K562 (cell line): ENCODE measurements around the gene ZNF335. TPM values are rescaled to one million over a fixed set of nuclear protein-coding genes. Genes with fewer than 3 reads are reported as not detected.

Source experiments
- ATAC-seq: fragments of 200-7000 bp; cut with Tn5 transposase; 3 replicates; pipeline ENCODE4 v1.9.1; 2020; ENCODE audit warnings: moderate library complexity
- BruUV-seq: library from RNA; stranded (reverse); fragments of 400-500 nt; replicated peaks from 2 replicates; lab custom pipeline; 2021; lab: Mats Ljungman, UMichigan
- CTCF ChIA-PET: fragments of 300-600 bp; formaldehyde crosslinking; extraction: SDS; loops from one replicate; lab custom pipeline; 2021; ENCODE audit warnings: low intra/inter-chr PET ratio; lab: Yijun Ruan, JAX
- POLR2A ChIA-PET: fragments of 300-600, 350-650 bp; sonication (Branson Sonifier 250); formaldehyde crosslinking; extraction: SDS; loops from one replicate; lab custom pipeline; 2021; ENCODE audit warnings: antibody characterized with exemption, inconsistent platforms; lab: Yijun Ruan, JAX
- DNase-seq, 4 experiments: peaks; one replicate each; pipeline versions ENCODE4 v3.0.0 to v3.0.0-alpha.2; 2011 to 2018; ENCODE audit warnings: low spot score in 3 of 4, mixed read lengths in 3 of 4; ENCODE audit errors: extremely low read depth in 1 of 4
- FAIRE-seq: peaks from 2 replicates; lab custom pipeline; 2011; peaks lifted over from hg19 to GRCh38; lab: Jason Lieb, UNC
- H2AFZ ChIP-seq: 2 replicates; pipeline ENCODE4 v1.6.0; 2011; ENCODE audit warnings: low read depth, low read length, control low read depth, inconsistent platforms
- H3K27ac ChIP-seq: fragments of 200-600 bp; 3 replicates; pipeline ENCODE4 v1.8.0; 2011; ENCODE audit warnings: low read depth, mild to moderate bottlenecking, control low read depth, inconsistent platforms, low read length, moderate library complexity, mixed read lengths; ENCODE audit errors: extremely low read depth
- H3K27me3 ChIP-seq, 2 experiments: fragments of 300-600 bp in 1 of 2; 2 replicates in 1 of 2; 3 replicates in 1 of 2; pipeline versions ENCODE4 v1.6.0 to v1.8.0; 2011; ENCODE audit warnings: inconsistent platforms in 2 of 2, low read length in 2 of 2, mild to moderate bottlenecking in 1 of 2, mixed read lengths in 1 of 2, moderate library complexity in 1 of 2; ENCODE audit not compliant: control insufficient read depth in 2 of 2, insufficient read depth in 2 of 2
- H3K36me3 ChIP-seq: fragments of 300-600 bp; 3 replicates; pipeline ENCODE4 v1.8.0; 2011; ENCODE audit warnings: mild to moderate bottlenecking, low read length, inconsistent platforms; ENCODE audit not compliant: control insufficient read depth, insufficient read depth
- H3K4me1 ChIP-seq, 2 experiments: fragments of 200-600 bp in 1 of 2; replicated peaks in 1 of 2; 2 replicates in 1 of 2; 3 replicates in 1 of 2; pipeline versions ENCODE4 v1.5.1 to v1.8.0; 2011; ENCODE audit warnings: inconsistent platforms in 2 of 2, low read length in 2 of 2, mild to moderate bottlenecking in 1 of 2, mixed read lengths in 1 of 2, moderate library complexity in 1 of 2; ENCODE audit not compliant: control insufficient read depth in 2 of 2, insufficient read depth in 2 of 2
- H3K4me2 ChIP-seq: 2 replicates; pipeline ENCODE4 v1.6.1; 2011; ENCODE audit warnings: low read length, control low read depth, inconsistent platforms, mixed read lengths; ENCODE audit not compliant: insufficient read depth
- H3K4me3 ChIP-seq: fragments of 200-600 bp; sonication (generic), shearing (Covaris generic); 2 replicates; pipeline ENCODE4 v1.5.1; 2016; ENCODE audit warnings: control low read depth, inconsistent platforms
- H3K79me2 ChIP-seq: fragments of 200-600 bp; 3 replicates; pipeline ENCODE4 v1.8.0; 2011; ENCODE audit warnings: low read length, inconsistent platforms; ENCODE audit not compliant: control insufficient read depth, insufficient read depth
- H3K9ac ChIP-seq, 2 experiments: 2 replicates each; pipeline versions ENCODE4 v1.6.0 to v1.6.1; 2011; ENCODE audit warnings: low read depth in 2 of 2, low read length in 2 of 2, control low read depth in 1 of 2, inconsistent platforms in 1 of 2, mild to moderate bottlenecking in 1 of 2, mixed read lengths in 1 of 2; ENCODE audit not compliant: insufficient read depth in 1 of 2
- H3K9me1 ChIP-seq: one replicate; pipeline ENCODE4 v1.6.0; 2011; ENCODE audit warnings: inconsistent platforms, mild to moderate bottlenecking, low read length, moderate library complexity; ENCODE audit not compliant: control insufficient read depth, insufficient read depth
- H3K9me3 ChIP-seq: replicated peaks from 2 replicates; pipeline ENCODE4 v1.5.1; 2011; ENCODE audit warnings: low read depth, low read length, inconsistent platforms; ENCODE audit not compliant: control insufficient read depth, insufficient read depth
- H4K20me1 ChIP-seq: replicated peaks from 2 replicates; pipeline ENCODE4 v1.6.1; 2011; ENCODE audit warnings: low read length, inconsistent platforms, mixed read lengths; ENCODE audit not compliant: control insufficient read depth, insufficient read depth
- RBFOX2 ChIP-seq: fragments of 200-400 bp; formaldehyde crosslinking; IDR thresholded peaks from 2 replicates; pipeline ENCODE4 v1.6.1; 2017; ENCODE audit warnings: low read depth, mild to moderate bottlenecking, low read length, moderate library complexity
- ZNF41 ChIP-seq: fragments of 250-450 bp; sonication (Bioruptor Pico); conservative IDR thresholded peaks from 2 replicates; pipeline ENCODE4 v1.4.0; 2020; ENCODE audit warnings: mild to moderate bottlenecking
- ZNF717 ChIP-seq: fragments of 250-450 bp; sonication (Bioruptor Pico); IDR thresholded peaks from 2 replicates; pipeline ENCODE4 v1.5.0; 2021
- WGBS: fragments of 100-300 bp; shearing (Covaris generic); methylation state at CpG from one replicate; pipeline ENCODE4 v1.1.6; 2016; ENCODE audit warnings: low coverage, mixed read lengths; ENCODE audit not compliant: insufficient coverage; ENCODE audit errors: missing lambda C conversion rate; 5-methylcytosine and 5-hydroxymethylcytosine counted together
- in situ Hi-C: fragments of 300-500 bp; cut with MboI; formaldehyde crosslinking; loops from 4 replicates; pipeline ENCODE4 v1.15.0; 2018; ENCODE audit warnings: inconsistent platforms, mixed read lengths
- intact Hi-C: fragments of 100-400 bp; cut with micrococcal nuclease; formaldehyde crosslinking; loops from 2 replicates; pipeline ENCODE4 v1.14.2; 2022
- polyA plus RNA-seq, 8 experiments: library from polyadenylated mRNA; depleted of rRNA in 4 of 8; stranded (reverse) in 5 of 8; unstranded in 3 of 8; fragments of >200 nt; fragmentation: Nextera tagmentation in 2 of 8; fragmentation: Illumina TruSeq in 1 of 8; extraction: Ambion mirVana in 2 of 8; extraction: Trizol in 1 of 8; gene quantifications; 2 replicates each; pipeline versions ENCODE4 v1.2.1 to v1.2.3, GENCODE V29; 2011 to 2014; ENCODE audit warnings: inconsistent platforms in 1 of 8, missing spikeins in 1 of 8
- total RNA-seq, 7 experiments: library from RNA; depleted of rRNA in 6 of 7; stranded (reverse); fragments of >200 nt in 6 of 7; fragmentation: Illumina TruSeq in 2 of 7; extraction: Trizol in 2 of 7; gene quantifications; 2 replicates each; pipeline versions ENCODE4 v1.2.1 to v1.2.3, GENCODE V29; 2011 to 2021; ENCODE audit warnings: low replicate concordance in 1 of 7

ZNF335 gene
- total and polyA plus RNA-seq, 9 of the 15 experiments (the other 6 are each of a cell fraction or from before 2014, with no cell fraction given), result 0.39 to 16.0 (median 7.6) TPM

- Histone ChIP-seq H3K9ac (peak overlapping the region in 1 of 2 experiments; percentile 74; a peak in 2 of 4 replicates), H3K27ac (no peak overlapping the region; the same call in 2 of the 3 replicates), H3K36me3 (peaks cover 53% of the 10 kb centered on the region; the same call in 2 of the 3 replicates), H3K27me3 (no peaks in the 10 kb centered on the region), H3K4me2 (no peak overlapping the region), H3K79me2 (peaks cover 14% of the 10 kb centered on the region), H3K4me1 (peaks cover 6 to 28% of the 10 kb centered on the region in 2 experiments; a peak in 4 of 5 replicates), H3K9me3 (no peaks in the 10 kb centered on the region), H4K20me1 (no peaks in the 10 kb centered on the region), H3K4me3 (no peak overlapping the region), H2AFZ (no peak overlapping the region), H3K9me1 (no peaks in the 10 kb centered on the region)
- ATAC-seq (no peak), DNase-seq (peak in 1 of 4 experiments; percentile 4), FAIRE-seq (no peak)
- 54% methylated on average over 12 of the region's 14 CpGs for WGBS
- POLR2A ChIA-PET, result interaction anchor here (0.6 to 5.6 kb wide), 12 partner anchors 7 to 178 kb away, joined by 3 to 32 read pairs (median 4); partner anchors contain the start of genes DNTTIP1, PCIF1, SNX21 and WFDC3
- in situ Hi-C loops (no loop called here), intact Hi-C loops (no loop called here)
- no TSS peak for BruUV-seq
- TF ChIP-seq ZNF717 (CRISPR knock-in tag) (no peak), RBFOX2 (0 out of 2 replicates have a peak, but pooled peaks have one; percentile 18), ZNF41 (CRISPR knock-in tag) (no peak)
- CTCF ChIA-PET, result interaction anchor here (0.7 to 1.2 kb wide), 3 partner anchors 13 to 380 kb away, joined by 3 to 4 read pairs (median 4); no protein-coding TSS in a partner anchor
Measured at GRCh38 chr20:45968801-45969711, 2.9 kb downstream of the ZNF335 start.
